ENCODE measurements around the gene SNRPA. TPM values are rescaled to one million over a fixed set of nuclear protein-coding genes. Genes with fewer than 3 reads are reported as not detected.
A peak's percentile ranks its signal among the peaks of the same experiment; 100 is the strongest.

Gene SNRPA
- total and polyA plus RNA-seq, 2 donors (not counting 1 experiment from before 2014, with no cell fraction given), result 92.0 to 147 TPM

DNA sequence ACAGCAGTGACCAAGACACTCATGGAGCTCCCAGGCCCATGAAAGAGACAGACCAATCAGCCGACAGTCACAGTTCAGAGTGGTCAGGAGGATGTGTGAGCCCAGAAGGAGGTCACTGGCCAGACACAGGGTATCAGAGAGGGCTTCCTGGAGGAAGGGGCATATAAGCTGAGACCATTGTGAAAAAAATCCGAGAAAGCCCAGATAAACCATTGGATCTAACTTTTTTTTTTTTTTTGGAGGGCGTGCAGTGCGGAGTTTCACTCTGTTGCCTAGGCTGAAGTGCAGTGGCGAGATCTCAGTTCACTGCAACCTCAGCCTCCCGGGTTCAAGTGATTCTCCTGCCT lies 29.9 kb upstream of the SNRPA start:
- Mint-ChIP-seq H3K27me3 (no peaks in the 10 kb centered on the region), H3K4me3 (peak overlapping the region; percentile 66), H3K4me1 (peaks cover 55% of the 10 kb centered on the region), H3K9me3 (ENCODE audit: insufficient read depth) (no peaks in the 10 kb centered on the region), H3K27ac (no peak overlapping the region)
- no peak for TF ChIP-seq EZH2 (IDR thresholded peaks at IDR 0.05; ENCODE audit: borderline replicate concordance, insufficient read depth, low read depth, low read length, poor library complexity, severe bottlenecking)
- TF ChIP-seq, protein P1, sequence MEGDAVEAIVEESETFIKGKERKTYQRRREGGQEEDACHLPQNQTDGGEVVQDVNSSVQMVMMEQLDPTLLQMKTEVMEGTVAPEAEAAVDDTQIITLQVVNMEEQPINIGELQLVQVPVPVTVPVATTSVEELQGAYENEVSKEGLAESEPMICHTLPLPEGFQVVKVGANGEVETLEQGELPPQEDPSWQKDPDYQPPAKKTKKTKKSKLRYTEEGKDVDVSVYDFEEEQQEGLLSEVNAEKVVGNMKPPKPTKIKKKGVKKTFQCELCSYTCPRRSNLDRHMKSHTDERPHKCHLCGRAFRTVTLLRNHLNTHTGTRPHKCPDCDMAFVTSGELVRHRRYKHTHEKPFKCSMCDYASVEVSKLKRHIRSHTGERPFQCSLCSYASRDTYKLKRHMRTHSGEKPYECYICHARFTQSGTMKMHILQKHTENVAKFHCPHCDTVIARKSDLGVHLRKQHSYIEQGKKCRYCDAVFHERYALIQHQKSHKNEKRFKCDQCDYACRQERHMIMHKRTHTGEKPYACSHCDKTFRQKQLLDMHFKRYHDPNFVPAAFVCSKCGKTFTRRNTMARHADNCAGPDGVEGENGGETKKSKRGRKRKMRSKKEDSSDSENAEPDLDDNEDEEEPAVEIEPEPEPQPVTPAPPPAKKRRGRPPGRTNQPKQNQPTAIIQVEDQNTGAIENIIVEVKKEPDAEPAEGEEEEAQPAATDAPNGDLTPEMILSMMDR (IDR thresholded peaks at IDR 0.05), result no peak
- Histone ChIP-seq H3K27me3 (replicated peaks in 1 of 4; ENCODE audit: control extremely low read depth in 1 of 4, control insufficient read depth in 3 of 4, insufficient read depth in 4 of 4, low read length in 3 of 4) (no peaks in the 10 kb centered on the region), H4K20me1 (ENCODE audit: control insufficient read depth, insufficient read depth, low read length, poor library complexity, severe bottlenecking) (peaks cover 18% of the 10 kb centered on the region), H3K79me2 (ENCODE audit: control insufficient read depth, insufficient read depth, low read length) (peaks cover 77% of the 10 kb centered on the region), H3K27ac (ENCODE audit: low read length in 2 of 2) (no peak overlapping the region), H3K4me1 (ENCODE audit: control insufficient read depth in 2 of 2, insufficient read depth in 2 of 2, low read length in 2 of 2) (peaks cover 29 to 41% of the 10 kb centered on the region in 2 donors), H3K9ac (ENCODE audit: low read length) (no peak overlapping the region), H3K9me3 (ENCODE audit: control extremely low read depth in 1 of 3, control insufficient read depth in 2 of 3, insufficient read depth in 1 of 3, low read length in 2 of 3) (no peaks in the 10 kb centered on the region), H3K4me2 (replicated peaks; ENCODE audit: low read depth, low read length, poor library complexity, severe bottlenecking) (peak overlapping the region; percentile 23), H2AFZ (ENCODE audit: insufficient read depth, low read depth, low read length, poor library complexity, severe bottlenecking) (no peak overlapping the region), H3K36me3 (replicated peaks in 1 of 2; ENCODE audit: control extremely low read depth in 1 of 2, control insufficient read depth in 1 of 2, extremely low read depth in 1 of 2, insufficient read depth in 2 of 2, low read length in 1 of 2) (peaks cover 0 to 22% of the 10 kb centered on the region in 2 experiments), H3K4me3 (ENCODE audit: control extremely low read depth in 1 of 5, extremely low read depth in 1 of 5, insufficient read depth in 1 of 5, low read depth in 2 of 5, low read length in 4 of 5) (no peak overlapping the region)
- 90% methylated on average over 5 of the region's 6 CpGs for WGBS (ENCODE audit: insufficient coverage)
- POLR2A ChIA-PET, result no interaction called here
- intact Hi-C loops (cut with micrococcal nuclease), result no loop called here
- CTCF ChIA-PET, result interaction anchor here (1.2 to 1.7 kb wide), 2 partner anchors 24 to 91 kb away, joined by 4 to 5 read pairs; no protein-coding TSS in a partner anchor
- DNase-seq (no peak), ATAC-seq (ENCODE audit: low read depth) (no peak)

DNA sequence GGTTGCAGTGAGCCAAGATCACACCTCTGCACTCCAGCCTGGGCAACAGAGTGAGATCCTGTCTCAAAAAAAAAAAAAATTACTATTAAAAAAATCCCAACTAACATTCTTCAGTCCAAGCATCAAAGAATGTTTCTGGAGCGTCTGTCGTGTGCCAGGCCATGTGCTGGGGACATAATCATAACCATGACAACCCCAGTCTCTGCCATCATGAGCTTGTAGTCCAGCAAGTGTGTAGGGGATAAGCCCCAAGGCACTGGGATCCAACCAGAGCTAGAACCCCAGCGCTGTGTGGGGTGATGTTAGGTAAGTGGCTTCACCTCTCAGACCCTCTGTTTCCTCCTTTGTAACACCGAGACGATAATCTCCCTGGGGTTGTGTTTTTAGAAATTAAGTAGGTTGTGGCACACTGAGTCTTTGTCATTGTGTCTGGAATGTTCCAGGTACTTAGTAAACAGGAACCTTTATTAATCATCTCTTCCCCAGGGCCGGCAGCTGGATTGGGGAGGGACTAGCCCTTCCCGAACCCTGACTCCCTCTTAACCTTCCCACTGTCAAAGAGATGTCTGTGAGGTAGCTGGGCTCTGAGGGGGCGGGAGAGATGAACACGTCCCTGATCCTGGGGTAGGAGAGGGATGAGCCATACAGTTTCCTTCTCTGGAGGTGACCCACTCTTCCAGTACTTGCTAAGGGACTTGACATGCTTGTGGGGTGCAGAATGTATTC lies 28.9 kb upstream of the SNRPA start:
- H3K27ac Mint-ChIP-seq, result no peak overlapping the region
- POLR2A ChIA-PET, result interaction anchor here (0.7 kb wide), 2 partner anchors 34 to 97 kb away, joined by 4 read pairs; no protein-coding TSS in a partner anchor
- no peak overlapping the region for H3K4me3 Mint-ChIP-seq
- Histone ChIP-seq H3K9me3 (ENCODE audit: control extremely low read depth in 1 of 3, control insufficient read depth in 2 of 3, insufficient read depth in 1 of 3, low read length in 2 of 3) (no peaks in the 10 kb centered on the region), H4K20me1 (ENCODE audit: control insufficient read depth, insufficient read depth, low read length, poor library complexity, severe bottlenecking) (peaks cover 18% of the 10 kb centered on the region), H3K27me3 (replicated peaks in 1 of 4; ENCODE audit: control extremely low read depth in 1 of 4, control insufficient read depth in 3 of 4, insufficient read depth in 4 of 4, low read length in 3 of 4) (no peaks in the 10 kb centered on the region), H3K27ac (ENCODE audit: low read length in 2 of 2) (no peak overlapping the region), H3K4me3 (ENCODE audit: control extremely low read depth in 1 of 5, extremely low read depth in 1 of 5, insufficient read depth in 1 of 5, low read depth in 2 of 5, low read length in 4 of 5) (no peak overlapping the region), H3K79me2 (ENCODE audit: control insufficient read depth, insufficient read depth, low read length) (peaks cover 68% of the 10 kb centered on the region), H3K4me1 (ENCODE audit: control insufficient read depth in 2 of 2, insufficient read depth in 2 of 2, low read length in 2 of 2) (peaks cover 26 to 35% of the 10 kb centered on the region in 2 donors), H3K9ac (ENCODE audit: low read length) (no peak overlapping the region), H2AFZ (ENCODE audit: insufficient read depth, low read depth, low read length, poor library complexity, severe bottlenecking) (no peak overlapping the region), H3K4me2 (replicated peaks; ENCODE audit: low read depth, low read length, poor library complexity, severe bottlenecking) (no peak overlapping the region), H3K36me3 (replicated peaks in 1 of 2; ENCODE audit: control extremely low read depth in 1 of 2, control insufficient read depth in 1 of 2, extremely low read depth in 1 of 2, insufficient read depth in 2 of 2, low read length in 1 of 2) (peaks cover 0 to 30% of the 10 kb centered on the region in 2 experiments)
- no peaks in the 10 kb centered on the region for H3K9me3 Mint-ChIP-seq (ENCODE audit: insufficient read depth)
- TF ChIP-seq, protein P1 (IDR thresholded peaks at IDR 0.05), result no peak
- no peak for TF ChIP-seq EZH2 (IDR thresholded peaks at IDR 0.05; ENCODE audit: borderline replicate concordance, insufficient read depth, low read depth, low read length, poor library complexity, severe bottlenecking)
- WGBS (ENCODE audit: insufficient coverage), result no CpG with 5 or more reads among the region's 9 CpGs
- intact Hi-C loops (cut with micrococcal nuclease), result no loop called here
- no peak for DNase-seq
- no peaks in the 10 kb centered on the region for H3K27me3 Mint-ChIP-seq
- ATAC-seq (ENCODE audit: low read depth), result no peak
- CTCF ChIA-PET, result interaction anchor here (0.7 to 1.7 kb wide), 4 partner anchors 23 to 90 kb away, joined by 3 to 5 read pairs (median 4); no protein-coding TSS in a partner anchor
- peaks cover 48% of the 10 kb centered on the region for H3K4me1 Mint-ChIP-seq

Data from B cell (primary cell).